Activated T-cell treated with anti-CD3 and anti-CD28 coated beads for 1 hour (primary cell): Measurements from ENCODE around the gene SURF6.

Experiments used
- DNase-seq: peaks from one replicate; pipeline ENCODE4 v3.0.0-alpha.2; 2020; ENCODE audit warnings: low read depth

SURF6 gene

DNA sequence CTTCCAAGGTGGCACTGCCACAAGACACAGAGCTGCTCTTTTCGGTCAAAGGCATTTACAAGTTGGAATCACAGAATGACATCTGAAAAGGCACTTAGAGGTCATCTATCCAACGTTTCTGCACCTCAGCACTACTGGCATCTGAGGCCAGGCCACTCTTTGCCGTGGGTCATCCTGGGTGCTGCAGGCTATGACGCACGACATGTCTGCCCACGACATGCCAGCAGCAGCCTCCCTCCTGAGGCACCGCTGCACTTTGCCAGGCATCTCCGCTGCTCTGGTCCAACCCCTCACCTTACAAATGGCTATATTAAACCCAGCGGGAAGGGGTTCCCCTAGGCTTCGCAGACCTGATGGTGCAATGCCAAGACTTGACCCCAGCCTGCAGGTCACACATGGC lies 31.8 kb upstream of the SURF6 start:
- no peak for DNase-seq

DNA sequence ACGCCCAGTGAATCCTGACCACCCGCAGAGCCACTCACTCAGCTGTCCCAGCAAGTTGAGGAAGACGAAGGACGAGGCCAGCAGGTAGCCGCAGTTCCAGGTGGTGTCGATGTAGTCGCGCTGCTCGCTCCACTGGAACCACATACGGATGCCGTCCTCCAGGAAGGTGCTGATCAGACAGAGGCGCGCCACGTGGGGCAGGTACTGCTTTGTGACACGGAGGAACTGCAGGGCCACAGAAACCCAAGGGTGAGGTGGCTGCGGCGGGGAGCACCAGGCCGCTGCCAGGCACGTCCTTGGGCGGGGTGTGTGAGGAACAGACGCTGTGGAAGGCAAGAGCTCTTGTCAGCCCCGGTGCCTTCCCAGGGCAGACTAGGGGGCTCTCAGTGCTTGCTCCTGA lies 31.2 kb upstream of the SURF6 start:
- no peak for DNase-seq

DNA sequence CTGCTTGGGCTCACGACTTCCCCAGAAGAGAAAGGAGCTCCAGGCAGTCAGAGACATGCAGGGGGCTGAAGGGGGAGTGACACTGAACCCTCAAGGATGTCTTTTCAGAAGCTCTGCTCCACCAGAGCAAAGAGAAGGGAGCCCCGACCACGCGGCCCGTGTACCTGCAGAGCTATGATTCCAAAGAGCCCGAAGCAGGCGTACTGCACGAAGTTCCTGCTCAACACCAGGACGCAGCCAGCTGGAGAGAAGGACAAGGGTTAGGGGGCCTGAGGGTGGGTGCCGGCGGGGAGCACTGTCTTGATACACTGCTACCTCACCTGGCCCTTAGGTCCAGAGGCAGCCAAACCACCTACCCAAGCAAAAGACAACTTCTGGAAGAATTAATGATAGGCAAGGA lies 30.4 kb upstream of the SURF6 start:
- no peak for DNase-seq

GRCh38 chr9:133362359-133363044 lies 26.5 kb upstream of the SURF6 start:
- no peak for DNase-seq

DNA sequence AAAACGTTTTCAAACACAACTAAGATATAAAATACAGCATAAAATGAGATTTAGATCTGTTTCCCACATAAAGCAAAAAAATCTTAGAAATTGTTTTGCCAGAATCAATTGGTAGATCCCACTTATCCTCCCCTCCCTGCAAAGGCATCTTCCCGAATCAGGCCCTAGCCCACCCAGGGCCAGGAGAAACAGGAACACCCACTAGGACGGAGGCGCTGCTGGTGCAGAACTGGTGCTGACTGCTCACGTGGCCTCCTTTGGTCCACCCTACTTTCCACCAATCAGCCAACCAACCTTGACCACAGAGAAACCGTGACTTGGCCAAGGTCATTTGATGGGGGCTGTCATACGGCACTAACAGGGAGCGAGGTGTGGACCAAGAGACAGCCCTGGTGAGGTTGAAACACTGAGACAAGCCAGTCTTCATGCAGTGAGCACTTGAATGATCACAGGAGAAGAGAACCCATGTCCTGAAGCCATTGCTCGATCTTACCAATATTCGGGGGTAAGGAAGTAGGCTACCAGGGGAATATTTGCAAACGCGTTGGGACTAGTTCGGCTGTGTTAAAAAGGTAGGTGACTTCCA lies 25.6 kb upstream of the SURF6 start:
- DNase-seq: no peak

- no peak for DNase-seq
Measured at GRCh38 chr9:133360400-133361393, 24.7 kb upstream of the SURF6 start.

GRCh38 chr9:133359399-133360175 lies 23.6 kb upstream of the SURF6 start:
- DNase-seq: no peak

DNA sequence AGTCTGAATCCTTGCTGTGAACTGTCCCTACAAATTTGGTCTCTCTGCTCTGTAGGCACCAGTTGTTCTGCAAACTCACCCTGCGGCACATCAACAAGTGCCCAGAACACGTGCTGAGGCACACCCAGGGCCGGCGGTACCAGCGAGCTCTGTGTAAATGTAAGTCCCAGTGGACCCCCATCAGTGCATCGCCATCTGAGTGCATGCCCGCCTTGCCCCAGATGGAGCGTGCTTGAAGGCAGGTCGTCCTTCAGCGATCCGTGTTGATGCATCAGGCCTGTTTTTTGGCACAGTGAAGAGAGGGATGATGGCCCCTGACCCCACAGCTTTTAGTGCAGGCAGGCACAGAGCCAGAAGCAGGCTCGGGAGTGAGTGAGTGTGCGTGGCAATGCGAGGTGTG lies 21.7 kb upstream of the SURF6 start:
- no peak for DNase-seq

GRCh38 chr9:133356391-133357091 lies 20.6 kb upstream of the SURF6 start, which contains the start of the genes SURF1 and SURF2:
TSS of gene SURF1 (minus strand) at chr9:133356487. CDS start at chr9:133356453, 34 bp downstream.
TSS of gene SURF2 (plus strand) at chr9:133356550. CDS start at chr9:133356593, 43 bp downstream.
- peak; percentile 89 for DNase-seq

DNA sequence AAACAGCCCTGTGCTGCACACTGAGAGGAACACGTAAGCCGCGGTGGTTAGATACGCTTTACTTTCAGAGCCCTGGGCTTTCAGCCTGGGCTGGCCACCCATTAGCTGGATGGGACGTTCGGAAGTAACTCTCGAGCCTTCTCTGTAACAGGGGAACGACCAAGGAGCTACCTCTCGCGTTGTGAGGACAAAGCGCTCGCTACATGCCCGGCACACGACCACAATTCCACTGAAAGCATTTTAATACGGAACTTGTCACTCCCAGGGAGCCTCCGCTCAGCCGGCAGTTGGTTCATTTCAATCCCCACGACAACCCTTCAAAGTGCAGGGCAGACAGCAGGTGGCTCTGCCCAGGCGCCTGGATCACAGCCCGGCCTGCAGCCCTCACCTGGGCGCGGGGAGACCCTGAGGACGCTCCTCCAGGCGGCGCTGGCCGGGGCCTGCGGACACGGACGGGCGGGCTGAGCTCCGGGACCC lies 19.9 kb upstream of the SURF6 start:
- DNase-seq: no peak

DNA sequence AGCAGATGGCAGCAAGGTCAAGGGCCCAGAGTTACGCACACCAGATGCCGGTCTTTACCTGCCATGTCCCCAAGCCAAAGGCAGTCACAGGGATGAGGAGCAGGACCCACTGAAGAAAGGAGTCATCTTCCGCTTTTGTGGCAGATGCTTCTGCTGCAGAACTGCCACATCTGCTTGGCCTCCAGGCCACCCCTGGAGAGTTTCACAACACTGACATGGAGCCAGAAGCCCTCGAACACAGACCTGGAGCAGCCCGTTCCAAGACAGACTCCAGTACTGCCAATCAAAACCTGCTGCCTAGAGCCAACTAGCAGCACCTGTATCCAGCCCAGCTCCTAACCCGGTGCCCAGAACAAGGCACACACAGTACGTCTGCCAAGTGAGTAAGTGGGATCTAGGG lies 18.8 kb upstream of the SURF6 start:
- DNase-seq: no peak

DNA sequence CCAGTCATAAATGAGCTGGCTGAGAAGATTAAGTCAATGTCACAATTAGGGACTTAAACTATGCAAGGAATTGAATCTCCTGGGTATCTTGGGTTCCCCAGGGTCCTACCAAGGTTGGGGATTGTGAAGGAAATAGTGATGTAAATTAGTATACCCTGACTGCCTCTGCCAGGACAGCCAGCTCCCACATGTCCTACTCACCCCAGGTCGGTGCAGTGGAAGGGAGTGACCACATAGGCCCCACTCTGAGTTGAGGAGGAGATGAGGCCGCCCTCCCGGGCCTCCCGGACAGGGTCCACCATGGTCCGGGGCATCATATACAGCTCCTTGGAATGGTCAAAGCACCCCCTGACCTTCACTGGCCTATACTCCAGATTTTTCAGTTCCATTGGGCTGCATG lies 17.6 kb upstream of the SURF6 start:
- DNase-seq: no peak

DNA sequence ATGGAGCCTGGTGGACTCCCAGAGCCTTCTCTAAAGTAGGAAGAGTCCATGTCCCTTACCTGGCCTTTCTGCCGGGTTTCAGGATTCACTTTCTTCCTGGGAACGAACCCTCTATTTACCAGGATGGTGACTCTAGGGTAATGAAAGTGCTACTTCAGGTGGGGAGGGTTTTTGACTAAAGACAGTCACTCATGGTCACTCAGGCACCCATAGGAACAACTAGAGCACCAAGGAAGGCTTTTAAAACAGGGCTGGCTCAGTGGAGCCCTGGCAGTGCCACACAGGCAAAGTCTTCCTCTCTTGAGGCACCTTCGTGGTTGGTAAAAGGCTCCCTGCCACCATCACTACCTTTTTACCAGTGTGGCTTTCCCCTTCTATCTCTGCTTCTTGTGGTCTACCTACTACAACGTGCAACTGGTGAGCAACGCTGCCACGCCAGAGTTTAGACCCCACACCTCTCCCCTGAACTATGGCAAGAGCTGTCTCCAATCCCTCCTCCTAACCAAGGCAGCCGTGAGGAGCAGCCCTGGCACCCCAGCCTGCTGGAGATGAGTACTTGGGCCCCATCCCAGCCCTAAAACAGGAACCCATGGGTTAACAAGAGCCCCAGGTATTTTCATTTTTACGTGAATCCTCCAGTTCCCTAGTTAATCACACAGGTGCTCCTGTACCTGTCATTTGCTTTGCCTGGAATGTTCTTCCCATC lies 16.8 kb upstream of the SURF6 start:
- no peak for DNase-seq

GRCh38 chr9:133351908-133352634 lies 16.1 kb upstream of the SURF6 start:
- DNase-seq: no peak

- no peak for DNase-seq
Measured at GRCh38 chr9:133351526-133351907, 15.5 kb upstream of the SURF6 start.

- no peak for DNase-seq
Measured at GRCh38 chr9:133349965-133350616, 14.1 kb upstream of the SURF6 start.

- no peak for DNase-seq
Measured at GRCh38 chr9:133348718-133349573, 13.0 kb upstream of the SURF6 start.

DNA sequence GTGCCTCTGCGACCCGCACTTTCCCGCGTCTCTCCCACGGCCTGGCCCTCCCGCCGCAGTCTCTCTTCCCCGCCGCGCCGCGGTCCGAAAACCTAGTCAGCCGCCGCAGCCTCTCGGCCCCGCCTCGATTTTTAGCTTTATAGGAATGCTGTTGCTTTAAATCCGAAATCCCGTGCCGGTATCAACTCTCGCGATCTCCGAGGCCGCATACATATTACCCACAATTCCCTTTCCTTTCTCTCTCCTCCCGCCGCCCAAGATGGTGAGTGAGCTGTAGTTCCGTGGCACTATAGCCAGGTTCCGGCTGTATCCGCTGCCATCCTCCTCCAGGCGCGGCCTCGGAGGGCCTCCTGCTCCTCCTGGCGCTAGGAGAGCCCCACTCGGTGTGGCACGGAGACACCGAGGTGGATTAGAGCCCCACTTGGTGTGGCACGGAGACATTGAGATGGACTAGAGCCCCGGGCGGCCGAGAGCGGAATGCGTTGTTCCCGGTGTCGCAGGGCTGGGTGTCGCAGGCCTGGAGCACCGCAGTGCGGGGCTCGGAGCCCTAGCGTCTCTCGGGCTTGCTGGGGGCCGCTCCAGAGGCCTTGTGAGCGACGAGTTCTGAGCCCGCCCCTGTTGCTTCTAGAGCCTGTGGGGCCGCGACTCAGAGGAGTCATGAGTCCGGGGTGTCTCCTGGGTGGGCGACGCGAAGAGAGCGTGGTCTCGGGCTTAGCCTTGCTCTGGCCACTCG lies 12.2 kb upstream of the SURF6 start, which contains the start of the genes MED22 and RPL7A:
TSS of gene MED22 (minus strand) at position 147 of the 733 bp plus-strand sequence. CDS start 1,469 bp downstream, outside the sequence.
TSS of gene RPL7A (plus strand) at position 234 of the 733 bp plus-strand sequence. CDS start at position 260, 26 bp downstream.
- DNase-seq: peak; percentile 83
